Measurements from ENCODE around the gene ARHGEF38.

The ARHGEF38 gene

GRCh38 chr4:105551965-105552746 is at the start of gene ARHGEF38:
TSS of gene ARHGEF38 (plus strand) at chr4:105552620. CDS start at chr4:105552766, 146 bp downstream.
- no peaks in the 10 kb centered on the region for H3K9me3 Mint-ChIP-seq
- no peaks in the 10 kb centered on the region for H3K36me3 Mint-ChIP-seq (ENCODE audit: low read depth)
- H3K4me1 Mint-ChIP-seq (ENCODE audit: low read depth): no peaks in the 10 kb centered on the region
- H3K27ac Mint-ChIP-seq: no peak within 1 kb of the TSS
- no peak within 1 kb of the TSS for H3K4me3 Mint-ChIP-seq
- no peaks in the 10 kb centered on the region for H3K27me3 Mint-ChIP-seq (ENCODE audit: low read depth)

GRCh38 chr4:105503484-105503883 is 48.9 kb upstream of the ARHGEF38 start:
- no peaks in the 10 kb centered on the region for H3K4me1 Mint-ChIP-seq (ENCODE audit: low read depth)
- no peak overlapping the region for H3K4me3 Mint-ChIP-seq
- no peaks in the 10 kb centered on the region for H3K27me3 Mint-ChIP-seq (ENCODE audit: low read depth)
- no peaks in the 10 kb centered on the region for H3K36me3 Mint-ChIP-seq (ENCODE audit: low read depth)
- no peaks in the 10 kb centered on the region for H3K9me3 Mint-ChIP-seq
- H3K27ac Mint-ChIP-seq: no peak overlapping the region

GRCh38 chr4:105504744-105505143 is 47.7 kb upstream of the ARHGEF38 start:
- no peaks in the 10 kb centered on the region for H3K27me3 Mint-ChIP-seq (ENCODE audit: low read depth)
- no peak overlapping the region for H3K4me3 Mint-ChIP-seq
- no peaks in the 10 kb centered on the region for H3K9me3 Mint-ChIP-seq
- no peaks in the 10 kb centered on the region for H3K36me3 Mint-ChIP-seq (ENCODE audit: low read depth)
- no peak overlapping the region for H3K27ac Mint-ChIP-seq
- H3K4me1 Mint-ChIP-seq (ENCODE audit: low read depth): no peaks in the 10 kb centered on the region

GRCh38 chr4:105509291-105509690 is 43.1 kb upstream of the ARHGEF38 start:
- Mint-ChIP-seq H3K9me3 (no peaks in the 10 kb centered on the region), H3K27me3 (ENCODE audit: low read depth) (no peaks in the 10 kb centered on the region), H3K4me3 (no peak overlapping the region), H3K4me1 (ENCODE audit: low read depth) (no peaks in the 10 kb centered on the region), H3K27ac (no peak overlapping the region), H3K36me3 (ENCODE audit: low read depth) (no peaks in the 10 kb centered on the region)

GRCh38 chr4:105509714-105510113 is 42.7 kb upstream of the ARHGEF38 start:
- Mint-ChIP-seq H3K27ac (no peak overlapping the region), H3K9me3 (no peaks in the 10 kb centered on the region), H3K4me1 (ENCODE audit: low read depth) (no peaks in the 10 kb centered on the region), H3K36me3 (ENCODE audit: low read depth) (no peaks in the 10 kb centered on the region), H3K27me3 (ENCODE audit: low read depth) (no peaks in the 10 kb centered on the region), H3K4me3 (no peak overlapping the region)

GRCh38 chr4:105510245-105510644 is 42.2 kb upstream of the ARHGEF38 start:
- Mint-ChIP-seq H3K9me3 (no peaks in the 10 kb centered on the region), H3K36me3 (ENCODE audit: low read depth) (no peaks in the 10 kb centered on the region), H3K27ac (no peak overlapping the region), H3K4me1 (ENCODE audit: low read depth) (no peaks in the 10 kb centered on the region), H3K4me3 (no peak overlapping the region), H3K27me3 (ENCODE audit: low read depth) (peaks cover 3% of the 10 kb centered on the region)

- Mint-ChIP-seq H3K36me3 (ENCODE audit: low read depth) (no peaks in the 10 kb centered on the region), H3K27me3 (ENCODE audit: low read depth) (peaks cover 5% of the 10 kb centered on the region), H3K9me3 (no peaks in the 10 kb centered on the region), H3K4me3 (no peak overlapping the region), H3K4me1 (ENCODE audit: low read depth) (no peaks in the 10 kb centered on the region), H3K27ac (no peak overlapping the region)
Measured at GRCh38 chr4:105520819-105521790, 31.3 kb upstream of the ARHGEF38 start.

- H3K27ac Mint-ChIP-seq: no peak overlapping the region
- H3K9me3 Mint-ChIP-seq: no peaks in the 10 kb centered on the region
- H3K27me3 Mint-ChIP-seq (ENCODE audit: low read depth): no peaks in the 10 kb centered on the region
- H3K36me3 Mint-ChIP-seq (ENCODE audit: low read depth): no peaks in the 10 kb centered on the region
- H3K4me3 Mint-ChIP-seq: no peak overlapping the region
- no peaks in the 10 kb centered on the region for H3K4me1 Mint-ChIP-seq (ENCODE audit: low read depth)
Measured at GRCh38 chr4:105526656-105527055, 25.8 kb upstream of the ARHGEF38 start.

- Mint-ChIP-seq H3K27me3 (ENCODE audit: low read depth) (no peaks in the 10 kb centered on the region), H3K4me3 (no peak overlapping the region), H3K9me3 (no peaks in the 10 kb centered on the region), H3K27ac (no peak overlapping the region), H3K4me1 (ENCODE audit: low read depth) (no peaks in the 10 kb centered on the region), H3K36me3 (ENCODE audit: low read depth) (no peaks in the 10 kb centered on the region)
Measured at GRCh38 chr4:105527081-105527480, 25.3 kb upstream of the ARHGEF38 start.

- Mint-ChIP-seq H3K27me3 (ENCODE audit: low read depth) (peaks cover 9% of the 10 kb centered on the region), H3K9me3 (no peaks in the 10 kb centered on the region), H3K27ac (no peak overlapping the region), H3K36me3 (ENCODE audit: low read depth) (no peaks in the 10 kb centered on the region), H3K4me3 (no peak overlapping the region), H3K4me1 (ENCODE audit: low read depth) (peaks cover 2% of the 10 kb centered on the region)
Measured at GRCh38 chr4:105536601-105537000, 15.8 kb upstream of the ARHGEF38 start.

- H3K27ac Mint-ChIP-seq: no peak overlapping the region
- H3K9me3 Mint-ChIP-seq: no peaks in the 10 kb centered on the region
- H3K36me3 Mint-ChIP-seq (ENCODE audit: low read depth): no peaks in the 10 kb centered on the region
- no peak overlapping the region for H3K4me3 Mint-ChIP-seq
- H3K27me3 Mint-ChIP-seq (ENCODE audit: low read depth): peaks cover 8% of the 10 kb centered on the region
- H3K4me1 Mint-ChIP-seq (ENCODE audit: low read depth): peaks cover 3% of the 10 kb centered on the region
Measured at GRCh38 chr4:105541420-105541819, 11.0 kb upstream of the ARHGEF38 start.

GRCh38 chr4:105542039-105542438 is 10.4 kb upstream of the ARHGEF38 start:
- Mint-ChIP-seq H3K36me3 (ENCODE audit: low read depth) (no peaks in the 10 kb centered on the region), H3K4me3 (no peak overlapping the region), H3K27me3 (ENCODE audit: low read depth) (peaks cover 8% of the 10 kb centered on the region), H3K4me1 (ENCODE audit: low read depth) (peaks cover 3% of the 10 kb centered on the region), H3K9me3 (no peaks in the 10 kb centered on the region), H3K27ac (no peak overlapping the region)

- no peaks in the 10 kb centered on the region for H3K36me3 Mint-ChIP-seq (ENCODE audit: low read depth)
- no peak overlapping the region for H3K4me3 Mint-ChIP-seq
- H3K27me3 Mint-ChIP-seq (ENCODE audit: low read depth): peaks cover 8% of the 10 kb centered on the region
- no peaks in the 10 kb centered on the region for H3K9me3 Mint-ChIP-seq
- peaks cover 3% of the 10 kb centered on the region for H3K4me1 Mint-ChIP-seq (ENCODE audit: low read depth)
- H3K27ac Mint-ChIP-seq: no peak overlapping the region
Measured at GRCh38 chr4:105543346-105543745, 9.1 kb upstream of the ARHGEF38 start.

GRCh38 chr4:105543881-105544280 is 8.5 kb upstream of the ARHGEF38 start:
- peaks cover 3% of the 10 kb centered on the region for H3K4me1 Mint-ChIP-seq (ENCODE audit: low read depth)
- H3K27ac Mint-ChIP-seq: no peak overlapping the region
- H3K4me3 Mint-ChIP-seq: no peak overlapping the region
- no peaks in the 10 kb centered on the region for H3K36me3 Mint-ChIP-seq (ENCODE audit: low read depth)
- no peaks in the 10 kb centered on the region for H3K9me3 Mint-ChIP-seq
- peaks cover 8% of the 10 kb centered on the region for H3K27me3 Mint-ChIP-seq (ENCODE audit: low read depth)
